ENCODE data around the gene TMEM238. TPM values are rescaled to one million over a fixed set of nuclear protein-coding genes. Genes with fewer than 3 reads are reported as not detected.

Gene TMEM238
- polyA plus RNA-seq, 3 donors from 2014 or later, result 1.0 TPM; not detected in 2

- peaks cover 14 to 21% (median 15%) of the 10 kb centered on the region in 3 donors for H3K27me3 Mint-ChIP-seq (ENCODE audit: low read depth in 3 of 3)
- H3K27ac Mint-ChIP-seq, result no peak overlapping the region
Measured at GRCh38 chr19:55369653-55370304, 14.3 kb downstream of the TMEM238 start.

DNA sequence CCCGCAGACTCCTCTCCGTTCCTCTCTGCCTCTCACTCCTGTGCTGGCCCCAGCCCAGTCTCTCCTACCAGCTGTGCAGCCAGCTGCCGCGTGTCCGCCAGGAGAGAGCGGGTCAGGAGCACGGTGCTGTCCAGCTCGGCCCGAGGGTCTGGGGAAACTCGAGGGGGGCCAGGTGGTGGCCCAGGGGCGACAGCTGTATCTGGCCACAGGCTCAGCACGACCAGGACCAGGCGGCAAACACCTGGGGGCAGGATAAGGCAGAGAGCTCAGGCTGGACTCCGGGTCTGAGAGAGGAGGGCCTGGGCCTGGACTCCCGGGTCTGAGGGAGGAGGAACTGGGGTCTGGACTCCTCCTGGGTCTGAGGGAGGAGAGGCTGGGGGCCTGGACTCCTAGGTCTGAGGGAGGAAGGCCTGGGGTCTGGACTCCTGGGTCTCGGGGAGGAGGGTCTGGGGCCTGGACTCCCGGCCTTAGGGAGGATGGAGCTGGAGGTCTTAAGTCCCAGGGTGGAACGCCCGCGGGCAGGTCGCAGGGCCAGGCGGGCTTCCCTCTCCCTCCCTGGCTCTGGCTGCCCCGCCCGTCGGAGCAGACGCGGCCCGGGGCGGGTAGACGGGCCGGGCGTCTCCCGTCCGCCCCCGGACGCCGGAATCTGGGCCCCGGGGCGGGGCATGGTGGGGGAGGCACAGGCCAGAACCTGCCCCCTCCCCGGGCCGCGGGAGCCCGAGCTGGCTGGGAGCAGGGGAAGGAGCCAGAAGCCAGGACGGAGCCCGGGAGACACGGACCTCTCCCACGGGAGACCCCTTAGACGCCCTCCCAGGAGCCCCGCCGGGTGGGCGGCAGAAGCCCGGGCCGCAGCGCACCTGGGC, 15.2 kb downstream of the TMEM238 start:
- Mint-ChIP-seq H3K4me3 (peak overlapping the region in 1 of 5 donors; percentile 17), H3K9me3 (no peaks in the 10 kb centered on the region), H3K36me3 (no peaks in the 10 kb centered on the region), H3K27me3 (ENCODE audit: low read depth in 3 of 3) (peaks cover 13 to 21% (median 15%) of the 10 kb centered on the region in 3 donors), H3K27ac (no peak overlapping the region), H3K4me1 (peaks cover 0 to 6% of the 10 kb centered on the region in 2 donors)
- no peak for DNase-seq

More at GRCh38 chr19:55369653-55370304, 14.3 kb downstream of the TMEM238 start:
- no peak for DNase-seq
- Mint-ChIP-seq H3K4me3 (peak overlapping the region in 4 of 5 donors; percentile 47 to 78 (median 65)), H3K36me3 (no peaks in the 10 kb centered on the region), H3K9me3 (no peaks in the 10 kb centered on the region), H3K4me1 (peaks cover 0 to 6% of the 10 kb centered on the region in 2 donors)

GRCh38 chr19:55368106-55368505, 16.0 kb downstream of the TMEM238 start:
- no peak overlapping the region for H3K27ac Mint-ChIP-seq
- H3K36me3 Mint-ChIP-seq, result no peaks in the 10 kb centered on the region
- DNase-seq, result no peak
- no peak overlapping the region for H3K4me3 Mint-ChIP-seq
- no peaks in the 10 kb centered on the region for H3K9me3 Mint-ChIP-seq
- peaks cover 0 to 6% of the 10 kb centered on the region in 2 donors for H3K4me1 Mint-ChIP-seq
- peaks cover 9 to 19% (median 13%) of the 10 kb centered on the region in 3 donors for H3K27me3 Mint-ChIP-seq (ENCODE audit: low read depth in 3 of 3)

DNA sequence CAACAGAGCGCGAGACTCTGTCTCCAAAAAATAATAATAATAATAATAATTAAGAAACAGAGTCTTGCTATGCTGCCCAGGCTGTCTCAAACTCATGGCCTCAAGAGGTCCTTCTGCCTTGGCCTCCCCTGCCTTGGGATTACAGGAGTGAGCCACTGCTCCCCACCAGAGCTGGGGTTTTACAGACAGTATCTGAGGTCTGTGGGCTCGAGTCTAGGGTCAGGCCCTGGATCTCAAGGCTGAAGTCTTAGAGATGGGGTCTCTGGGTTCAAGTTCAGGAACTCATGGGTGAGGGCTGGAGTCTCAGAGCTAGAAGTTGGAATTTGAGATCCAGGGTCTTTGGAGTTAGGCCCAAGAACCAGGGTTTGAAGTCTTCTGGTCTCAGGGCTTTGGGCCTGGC, 17.3 kb downstream of the TMEM238 start:
- no peaks in the 10 kb centered on the region for H3K9me3 Mint-ChIP-seq
- no peak overlapping the region for H3K27ac Mint-ChIP-seq
- DNase-seq, result no peak
- H3K36me3 Mint-ChIP-seq, result no peaks in the 10 kb centered on the region
- H3K27me3 Mint-ChIP-seq (ENCODE audit: low read depth in 3 of 3), result peaks cover 9 to 15% (median 10%) of the 10 kb centered on the region in 3 donors
- peaks cover 0 to 6% of the 10 kb centered on the region in 2 donors for H3K4me1 Mint-ChIP-seq
- no peak overlapping the region for H3K4me3 Mint-ChIP-seq

- Mint-ChIP-seq H3K27me3 (ENCODE audit: low read depth in 3 of 3) (peaks cover 2 to 11% (median 8%) of the 10 kb centered on the region in 3 donors), H3K36me3 (no peaks in the 10 kb centered on the region), H3K27ac (no peak overlapping the region), H3K9me3 (no peaks in the 10 kb centered on the region), H3K4me3 (no peak overlapping the region), H3K4me1 (peaks cover 0 to 6% of the 10 kb centered on the region in 2 donors)
- no peak for DNase-seq
Measured at GRCh38 chr19:55365964-55366363, 18.1 kb downstream of the TMEM238 start.

- no peaks in the 10 kb centered on the region for H3K36me3 Mint-ChIP-seq
- peaks cover 2 to 7% (median 4%) of the 10 kb centered on the region in 3 donors for H3K27me3 Mint-ChIP-seq (ENCODE audit: low read depth in 3 of 3)
- no peak for DNase-seq
- H3K27ac Mint-ChIP-seq, result no peak overlapping the region
- H3K4me3 Mint-ChIP-seq, result no peak overlapping the region
- H3K9me3 Mint-ChIP-seq, result no peaks in the 10 kb centered on the region
- H3K4me1 Mint-ChIP-seq, result peaks cover 0 to 2% of the 10 kb centered on the region in 2 donors
Measured at GRCh38 chr19:55365245-55365644, 18.8 kb downstream of the TMEM238 start.

DNA sequence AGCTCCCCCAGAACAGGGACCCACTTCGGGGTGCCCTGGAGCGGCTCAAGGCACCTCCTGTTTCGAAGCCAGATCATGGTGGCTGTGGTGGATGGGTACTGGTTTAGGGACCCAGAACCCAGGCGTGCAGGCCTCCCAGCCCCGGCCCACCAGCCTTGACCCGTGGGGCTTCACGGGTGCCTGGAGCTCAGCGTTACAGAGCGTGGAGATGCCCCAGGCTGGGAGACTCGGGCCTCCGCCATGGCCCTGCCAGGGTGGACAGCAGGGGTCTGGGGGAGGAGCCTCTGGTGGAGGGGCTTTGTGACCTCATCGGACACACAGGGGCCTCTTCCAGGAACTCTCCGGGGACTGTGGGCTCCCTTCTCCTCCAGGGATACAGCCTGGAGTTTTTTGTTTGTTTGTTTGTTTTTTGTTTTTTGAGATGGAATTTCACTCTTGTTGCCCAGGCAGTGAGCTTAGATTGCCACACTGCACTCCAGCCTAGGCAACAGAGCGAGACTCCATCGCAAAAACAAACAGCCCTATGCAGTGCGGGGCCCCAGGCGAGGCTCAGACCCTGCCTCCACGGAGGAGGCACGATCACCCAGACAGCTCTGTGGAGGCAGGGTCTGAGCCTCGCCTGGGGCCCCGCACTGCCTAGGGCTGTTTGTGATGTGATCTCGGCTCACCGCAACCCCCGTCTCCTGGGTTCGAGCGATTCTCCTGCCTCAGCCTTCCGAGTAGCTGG, 20.9 kb downstream of the TMEM238 start, which contains the start of gene GARIN5B:
TSS of gene GARIN5B (minus strand) at position 271 of the 727 bp plus-strand sequence. CDS start at position 77, 194 bp downstream.
- Mint-ChIP-seq H3K27ac (no peak within 1 kb of the TSS), H3K4me3 (no peak within 1 kb of the TSS), H3K27me3 (ENCODE audit: low read depth in 3 of 3) (peaks cover 0 to 5% (median 4%) of the 10 kb centered on the region in 3 donors), H3K9me3 (no peaks in the 10 kb centered on the region), H3K36me3 (no peaks in the 10 kb centered on the region), H3K4me1 (no peaks in the 10 kb centered on the region)
- DNase-seq, result no peak

DNA sequence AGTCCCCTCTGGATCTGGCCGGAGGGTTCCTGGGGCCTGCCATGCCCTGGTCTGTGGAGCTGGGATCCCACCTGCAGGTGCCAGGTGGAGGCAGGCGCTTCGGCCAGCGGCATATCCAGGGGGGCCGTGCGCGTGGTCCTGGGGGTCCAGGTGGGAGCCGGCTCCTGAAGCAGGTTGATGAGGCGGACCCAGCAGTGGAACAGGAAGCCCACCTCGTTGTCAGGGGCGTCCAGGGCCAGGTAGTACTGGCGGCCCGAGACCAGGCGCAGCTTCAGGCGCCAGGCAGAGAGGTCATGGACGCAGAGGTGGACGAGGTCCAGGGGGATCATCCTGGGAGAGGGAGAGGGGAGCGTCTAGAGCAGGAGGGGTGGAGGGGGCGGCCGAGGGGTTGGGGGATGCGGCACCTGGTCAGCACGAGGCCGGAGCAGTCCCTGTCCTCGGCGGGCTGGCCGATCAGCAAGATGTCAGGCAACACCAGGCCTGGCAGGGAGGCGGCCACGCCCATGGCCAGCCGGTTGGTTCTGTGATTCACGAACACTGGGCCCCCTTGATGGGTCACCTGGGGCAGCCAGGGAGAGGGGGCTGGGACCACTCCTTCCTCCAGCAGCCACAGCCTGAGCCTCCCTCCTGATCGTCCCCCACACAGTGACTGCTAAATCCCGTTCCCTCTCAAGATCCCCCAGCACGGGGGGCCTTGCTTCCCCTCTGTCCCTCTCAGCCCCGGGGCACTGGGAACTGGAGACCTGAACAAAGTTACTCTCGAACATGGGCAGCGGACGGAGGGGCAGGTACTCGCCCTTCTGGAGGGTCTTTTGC, 21.7 kb downstream of the TMEM238 start:
- no peaks in the 10 kb centered on the region for H3K36me3 Mint-ChIP-seq
- DNase-seq, result no peak
- no peaks in the 10 kb centered on the region for H3K4me1 Mint-ChIP-seq
- H3K4me3 Mint-ChIP-seq, result no peak overlapping the region
- no peaks in the 10 kb centered on the region for H3K9me3 Mint-ChIP-seq
- peaks cover 0 to 6% (median 5%) of the 10 kb centered on the region in 3 donors for H3K27me3 Mint-ChIP-seq (ENCODE audit: low read depth in 3 of 3)
- H3K27ac Mint-ChIP-seq, result no peak overlapping the region

DNA sequence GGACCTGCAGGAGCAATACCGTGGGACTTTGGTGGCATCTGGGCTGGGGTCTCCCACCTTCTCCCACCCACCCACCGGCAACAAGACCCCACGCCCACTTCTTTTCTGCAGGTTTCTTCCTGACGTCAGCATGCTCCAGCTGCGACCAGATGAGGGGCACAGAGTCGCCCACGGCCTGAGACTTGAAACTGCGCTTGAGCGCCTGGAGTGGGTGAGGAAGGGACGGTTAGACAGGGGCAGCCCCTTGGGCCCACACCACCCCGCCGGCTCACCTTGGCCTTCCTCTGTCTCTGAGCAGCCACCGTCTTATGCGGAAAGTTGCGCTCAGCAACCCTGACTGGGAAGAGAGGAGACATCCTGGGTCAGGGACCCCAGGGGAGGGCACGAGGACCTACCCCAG, 23.2 kb downstream of the TMEM238 start:
- Mint-ChIP-seq H3K4me1 (no peaks in the 10 kb centered on the region), H3K27me3 (ENCODE audit: low read depth in 3 of 3) (peaks cover 3 to 4% (median 3%) of the 10 kb centered on the region in 3 donors), H3K36me3 (no peaks in the 10 kb centered on the region), H3K4me3 (no peak overlapping the region), H3K9me3 (no peaks in the 10 kb centered on the region), H3K27ac (no peak overlapping the region)
- no peak for DNase-seq

GRCh38 chr19:55358943-55359908, 24.9 kb downstream of the TMEM238 start:
- Mint-ChIP-seq H3K36me3 (no peaks in the 10 kb centered on the region), H3K4me3 (no peak overlapping the region), H3K9me3 (no peaks in the 10 kb centered on the region), H3K4me1 (peaks cover 0 to 2% of the 10 kb centered on the region in 2 donors), H3K27me3 (ENCODE audit: low read depth in 3 of 3) (peaks cover 0 to 3% (median 2%) of the 10 kb centered on the region in 3 donors), H3K27ac (no peak overlapping the region)
- DNase-seq, result no peak

DNA sequence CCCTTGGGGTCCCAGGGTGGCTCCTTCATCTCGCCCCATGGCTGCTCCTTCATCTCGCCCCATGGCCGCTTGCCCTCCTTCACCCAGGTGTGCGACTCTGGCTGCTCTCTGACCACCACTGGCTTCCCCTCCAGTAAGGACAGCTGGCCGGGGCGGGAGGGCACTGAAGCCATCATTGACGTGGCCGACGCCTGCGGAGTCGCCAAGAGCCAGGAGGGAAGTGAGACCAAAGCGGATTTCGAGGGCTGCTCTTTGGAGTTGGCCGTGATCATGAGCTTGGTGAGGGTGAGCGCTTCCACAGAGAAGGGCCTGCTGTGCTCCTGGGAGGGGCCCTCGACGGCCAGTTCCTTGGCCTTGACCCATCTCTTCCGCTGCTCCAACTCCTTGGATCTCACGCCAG, 25.6 kb downstream of the TMEM238 start:
- no peak for DNase-seq
- Mint-ChIP-seq H3K9me3 (no peaks in the 10 kb centered on the region), H3K27ac (no peak overlapping the region), H3K27me3 (ENCODE audit: low read depth in 3 of 3) (peaks cover 0 to 6% (median 2%) of the 10 kb centered on the region in 3 donors), H3K4me1 (peaks cover 5 to 6% of the 10 kb centered on the region in 2 donors), H3K4me3 (no peak overlapping the region), H3K36me3 (no peaks in the 10 kb centered on the region)

DNA sequence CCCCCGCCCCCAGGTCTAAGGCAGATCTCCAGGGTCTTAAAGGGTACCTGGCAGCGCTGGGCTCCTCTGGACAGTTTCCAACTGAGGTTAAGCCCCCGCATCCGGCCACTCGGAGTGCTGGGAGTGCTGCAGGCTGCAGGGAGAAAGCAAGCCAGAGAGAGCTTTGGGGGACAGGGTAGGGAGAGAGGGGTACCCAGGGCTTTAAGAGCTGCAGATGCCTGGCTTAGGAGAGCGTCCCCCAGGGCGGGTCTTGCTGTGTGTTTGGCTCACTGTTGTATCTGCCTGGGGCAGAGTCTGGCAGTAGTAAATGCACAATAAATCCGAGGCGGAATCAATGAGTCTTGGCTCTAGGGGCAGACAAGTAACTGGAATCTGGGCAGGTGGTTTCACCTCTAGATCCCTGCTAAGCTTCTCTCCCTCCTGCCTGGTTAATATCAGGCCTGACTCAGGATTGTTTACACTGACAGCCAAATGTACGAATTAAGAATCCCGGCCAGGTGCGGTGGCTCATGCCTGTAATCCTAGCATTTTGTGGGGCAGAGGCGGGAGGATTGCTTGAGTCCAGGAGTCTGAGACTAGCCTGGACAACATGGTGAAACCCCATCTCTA, 28.8 kb downstream of the TMEM238 start:
- Mint-ChIP-seq H3K36me3 (no peaks in the 10 kb centered on the region), H3K4me3 (peak overlapping the region in 1 of 5 donors; percentile 13), H3K27ac (peak overlapping the region in 1 of 6 donors; percentile 40), H3K4me1 (peaks cover 17% of the 10 kb centered on the region in 2 donors), H3K27me3 (ENCODE audit: low read depth in 3 of 3) (peaks cover 3 to 16% (median 11%) of the 10 kb centered on the region in 3 donors), H3K9me3 (no peaks in the 10 kb centered on the region)
- DNase-seq, result no peak

All from immature natural killer cell (primary cell).